ENCODE data around the gene AMIGO3. TPM values are rescaled to one million over a fixed set of nuclear protein-coding genes. Genes with fewer than 3 reads are reported as not detected.

The AMIGO3 gene
- total RNA-seq, 1 experiment from 2014 or later = 1.0 TPM

- H3K4me2 ChIP-seq = no peak overlapping the region
- ChIA-PET POLR2A (ENCODE audit: unreplicated experiment) (interaction anchor here (0.6 kb wide), 1 partner anchor 25 kb away, joined by 3 read pairs; no protein-coding TSS in a partner anchor), CTCF (no interaction called here)
- peaks cover 5% of the 10 kb centered on the region for H3K36me3 ChIP-seq (ENCODE audit: low read depth)
- no peaks in the 10 kb centered on the region for H3K9me2 ChIP-seq (ENCODE audit: insufficient read depth)
- H3K4me3 ChIP-seq = no peak overlapping the region
- H2AFZ ChIP-seq = no peak overlapping the region
- peaks cover 8% of the 10 kb centered on the region for H3K4me1 ChIP-seq (replicated peaks; ENCODE audit: insufficient read depth)
- H3F3A ChIP-seq (ENCODE audit: insufficient read depth, low read depth) = peaks cover 10% of the 10 kb centered on the region
- H3K27me3 ChIP-seq (ENCODE audit: insufficient read depth, low read depth) = no peaks in the 10 kb centered on the region
- H4K20me1 ChIP-seq (ENCODE audit: insufficient read depth) = peaks cover 12% of the 10 kb centered on the region
- no TSS peak for BruUV-seq (replicated peaks)
- DNase-seq = no peak
- H3K79me2 ChIP-seq (ENCODE audit: low read depth) = peaks cover 11% of the 10 kb centered on the region
- TF ChIP-seq CTCF (conservative IDR thresholded peaks at IDR 0.05) = no peak
- TF ChIP-seq EZH2 (IDR thresholded peaks at IDR 0.05; ENCODE audit: low read depth) = no peak
- intact Hi-C loops (cut with micrococcal nuclease; ENCODE audit: unreplicated experiment) = no loop called here
- H3K9me3 ChIP-seq (ENCODE audit: insufficient read depth, low read depth) = no peaks in the 10 kb centered on the region
- no peak overlapping the region for H3K27ac ChIP-seq
These were observed 28.5 kb upstream of the AMIGO3 start for GRCh38 chr3:49747792-49748480.

GRCh38 chr3:49745986-49746385 lies 26.5 kb upstream of the AMIGO3 start:
- TF ChIP-seq CTCF (conservative IDR thresholded peaks at IDR 0.05) (no peak), EZH2 (IDR thresholded peaks at IDR 0.05; ENCODE audit: low read depth) (no peak)
- H3K4me1 ChIP-seq (replicated peaks; ENCODE audit: insufficient read depth) = peaks cover 8% of the 10 kb centered on the region
- peaks cover 11% of the 10 kb centered on the region for H3K79me2 ChIP-seq (ENCODE audit: low read depth)
- H3K9me3 ChIP-seq (ENCODE audit: insufficient read depth, low read depth) = no peaks in the 10 kb centered on the region
- H3K4me3 ChIP-seq = no peak overlapping the region
- no peaks in the 10 kb centered on the region for H3K9me2 ChIP-seq (ENCODE audit: insufficient read depth)
- CTCF ChIA-PET = no interaction called here
- H4K20me1 ChIP-seq (ENCODE audit: insufficient read depth) = peaks cover 12% of the 10 kb centered on the region
- BruUV-seq (replicated peaks) = no TSS peak
- no peaks in the 10 kb centered on the region for H3K27me3 ChIP-seq (ENCODE audit: insufficient read depth, low read depth)
- DNase-seq = peak in 1 of 2 experiments; percentile 87
- no peak overlapping the region for H3K27ac ChIP-seq
- H3K36me3 ChIP-seq (ENCODE audit: low read depth) = peaks cover 5% of the 10 kb centered on the region
- POLR2A ChIA-PET (ENCODE audit: unreplicated experiment) = no interaction called here
- no peak overlapping the region for H2AFZ ChIP-seq
- intact Hi-C loops (cut with micrococcal nuclease; ENCODE audit: unreplicated experiment) = no loop called here
- H3K4me2 ChIP-seq = no peak overlapping the region
- H3F3A ChIP-seq (ENCODE audit: insufficient read depth, low read depth) = peaks cover 10% of the 10 kb centered on the region

GRCh38 chr3:49740427-49740826 lies 20.9 kb upstream of the AMIGO3 start:
- H3K27me3 ChIP-seq (ENCODE audit: insufficient read depth, low read depth) = no peaks in the 10 kb centered on the region

More at GRCh38 chr3:49740427-49740826, 20.9 kb upstream of the AMIGO3 start:
- POLR2A ChIA-PET (ENCODE audit: unreplicated experiment) = no interaction called here
- Histone ChIP-seq H3K36me3 (ENCODE audit: low read depth) (peaks cover 8% of the 10 kb centered on the region), H3K27ac (no peak overlapping the region), H3K9me3 (ENCODE audit: insufficient read depth, low read depth) (no peaks in the 10 kb centered on the region), H2AFZ (no peak overlapping the region), H3K4me2 (no peak overlapping the region), H4K20me1 (ENCODE audit: insufficient read depth) (peaks cover 7% of the 10 kb centered on the region), H3K9me2 (ENCODE audit: insufficient read depth) (no peaks in the 10 kb centered on the region), H3K79me2 (ENCODE audit: low read depth) (peaks cover 11% of the 10 kb centered on the region), H3F3A (ENCODE audit: insufficient read depth, low read depth) (no peaks in the 10 kb centered on the region; the same call in 1 of the 2 replicates), H3K4me1 (replicated peaks; ENCODE audit: insufficient read depth) (no peaks in the 10 kb centered on the region), H3K4me3 (no peak overlapping the region)
- CTCF ChIA-PET = no interaction called here
- no peak for DNase-seq
- no peak for TF ChIP-seq CTCF (conservative IDR thresholded peaks at IDR 0.05)
- no peak for TF ChIP-seq EZH2 (IDR thresholded peaks at IDR 0.05; ENCODE audit: low read depth)
- BruUV-seq (replicated peaks) = no TSS peak
- intact Hi-C loops (cut with micrococcal nuclease; ENCODE audit: unreplicated experiment) = no loop called here
